Activated naive CD4-positive, alpha-beta T cell treated with anti-CD3 and anti-CD28 coated beads, Interleukin-2, amount 10 ng/mL, durations not matched to agents 5 hours and 36 hours (primary cell): ENCODE data around the gene SLC47A2. TPM values are rescaled to one million over a fixed set of nuclear protein-coding genes. Genes with fewer than 3 reads are reported as not detected.

Experiments used
- total RNA-seq, 2 experiments: library from RNA; stranded (reverse); gene quantifications; one replicate each; pipeline ENCODE4 v1.2.3, GENCODE V29; 2021

SLC47A2 gene
- total RNA-seq, result not detected

GRCh38 chr17:19716108-19717030, at the start of gene SLC47A2:
Gene SLC47A2, minus strand, starts transcription at chr17:19716584. Its CDS starts 29 bp downstream, at chr17:19716555.

GRCh38 chr17:19747829-19748806, 31.7 kb upstream of the SLC47A2 start, which contains the start of gene ALDH3A1:
Gene ALDH3A1, minus strand, starts transcription at chr17:19748298. Its CDS starts 3,169 bp downstream, at chr17:19745129.

GRCh38 chr17:19648475-19649273, 67.7 kb downstream of the SLC47A2 start, which contains the start of gene ALDH3A2:
Gene ALDH3A2, plus strand, starts transcription at chr17:19648751. Its CDS starts 221 bp downstream, at chr17:19648972.

Other genes starting within 250 kb of the SLC47A2 start
- gene SLC47A1, start 182.7 kb downstream of the SLC47A2 start, total RNA-seq, result not detected
- 10 to 100 TPM; 22.0 to 22.6 TPM for gene ALDH3A2, start 67.8 kb downstream of the SLC47A2 start, total RNA-seq
- under 1 TPM; 0.12 to 0.13 TPM for gene ALDH3A1, start 31.7 kb upstream of the SLC47A2 start, total RNA-seq
- gene ULK2, start 151.4 kb upstream of the SLC47A2 start, total RNA-seq, result 10 to 100 TPM; 10.6 to 12.5 TPM